GM20000 (cell line): ENCODE results near the gene ASMTL.
A peak's percentile ranks its signal among the peaks of the same experiment; 100 is the strongest.

Experiments
- DNase-seq: peaks from one replicate; pipeline ENCODE4 v3.0.0; 2012; ENCODE audit warnings: low spot score
- CTCF ChIP-seq: IDR thresholded peaks from 2 replicates; pipeline ENCODE4 v1.5.1; 2012; ENCODE audit warnings: mild to moderate bottlenecking, control low read depth; ENCODE audit errors: extremely low read depth, missing control alignments

Gene ASMTL

GRCh38 chrX:1466971-1467561 is 14.4 kb upstream of the ASMTL start:
- DNase-seq, result peak; percentile 71
- no peak for TF ChIP-seq CTCF

GRCh38 chrX:1466232-1466661 is 13.5 kb upstream of the ASMTL start:
- no peak for TF ChIP-seq CTCF
- no peak for DNase-seq

GRCh38 chrX:1465286-1466231 is 12.8 kb upstream of the ASMTL start:
- DNase-seq, result no peak
- TF ChIP-seq CTCF, result no peak

- no peak for DNase-seq
- no peak for TF ChIP-seq CTCF
These were observed 12.2 kb upstream of the ASMTL start for GRCh38 chrX:1464971-1465285.

GRCh38 chrX:1464041-1464970 is 11.6 kb upstream of the ASMTL start:
- TF ChIP-seq CTCF, result no peak
- no peak for DNase-seq

- TF ChIP-seq CTCF, result no peak
- DNase-seq, result no peak
These were observed 10.9 kb upstream of the ASMTL start for GRCh38 chrX:1463581-1463980.
